ENCODE data around the gene NOL12.

DNA sequence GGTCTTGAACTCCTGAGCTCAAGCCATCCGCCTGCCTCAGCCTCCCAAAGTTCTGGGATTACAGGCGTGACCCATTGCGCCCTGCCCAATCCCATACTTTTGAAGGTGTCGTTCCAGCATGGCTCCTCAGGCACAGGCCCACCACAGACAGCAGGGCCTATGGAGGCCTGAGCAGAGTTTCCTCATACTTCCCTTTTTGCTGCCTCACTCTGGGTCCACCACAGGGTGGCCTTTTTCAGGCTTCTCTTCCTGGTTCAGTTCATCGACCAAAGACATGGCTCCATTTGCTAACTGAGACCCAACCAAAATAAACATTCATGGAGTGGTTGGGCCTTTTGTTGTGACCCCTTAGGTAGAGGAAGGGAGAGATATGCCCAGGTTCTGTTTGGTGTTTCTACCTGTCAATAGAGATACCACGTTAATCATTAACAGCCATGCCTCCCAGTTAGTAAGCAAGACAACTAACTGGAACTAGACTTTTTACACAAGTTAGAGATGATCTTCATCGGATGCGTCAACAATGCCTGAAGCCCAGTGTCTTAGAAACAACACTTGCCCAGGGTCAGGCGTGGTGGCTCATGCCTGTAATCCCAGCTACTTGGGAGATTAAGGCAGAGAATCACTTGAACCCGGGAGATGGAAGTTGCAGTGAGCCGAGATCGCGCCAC, 45.8 kb downstream of the NOL12 start:
- TF ChIP-seq POLR2A (IDR thresholded peaks at IDR 0.05), result no peak
- no peak for TF ChIP-seq POLR2AphosphoS5 (IDR thresholded peaks at IDR 0.05)
- TF ChIP-seq, protein P1, sequence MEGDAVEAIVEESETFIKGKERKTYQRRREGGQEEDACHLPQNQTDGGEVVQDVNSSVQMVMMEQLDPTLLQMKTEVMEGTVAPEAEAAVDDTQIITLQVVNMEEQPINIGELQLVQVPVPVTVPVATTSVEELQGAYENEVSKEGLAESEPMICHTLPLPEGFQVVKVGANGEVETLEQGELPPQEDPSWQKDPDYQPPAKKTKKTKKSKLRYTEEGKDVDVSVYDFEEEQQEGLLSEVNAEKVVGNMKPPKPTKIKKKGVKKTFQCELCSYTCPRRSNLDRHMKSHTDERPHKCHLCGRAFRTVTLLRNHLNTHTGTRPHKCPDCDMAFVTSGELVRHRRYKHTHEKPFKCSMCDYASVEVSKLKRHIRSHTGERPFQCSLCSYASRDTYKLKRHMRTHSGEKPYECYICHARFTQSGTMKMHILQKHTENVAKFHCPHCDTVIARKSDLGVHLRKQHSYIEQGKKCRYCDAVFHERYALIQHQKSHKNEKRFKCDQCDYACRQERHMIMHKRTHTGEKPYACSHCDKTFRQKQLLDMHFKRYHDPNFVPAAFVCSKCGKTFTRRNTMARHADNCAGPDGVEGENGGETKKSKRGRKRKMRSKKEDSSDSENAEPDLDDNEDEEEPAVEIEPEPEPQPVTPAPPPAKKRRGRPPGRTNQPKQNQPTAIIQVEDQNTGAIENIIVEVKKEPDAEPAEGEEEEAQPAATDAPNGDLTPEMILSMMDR (IDR thresholded peaks at IDR 0.05 in 8 of 11, conservative IDR thresholded peaks at IDR 0.05 in 3 of 11), result peak in 5 of 11 experiments; percentile 15 to 36 (median 28)

All from spleen (tissue), 7 donors.